Calu3 (cell line): Measurements from ENCODE around the gene MPC1L. TPM values are rescaled to one million over a fixed set of nuclear protein-coding genes. Genes with fewer than 3 reads are reported as not detected.

ENCODE experiments used
- BruUV-seq: library from RNA; stranded (reverse); fragments of 400-500 nt; replicated peaks from 2 replicates; lab custom pipeline; 2021; lab: Mats Ljungman, UMichigan
- CTCF ChIA-PET: fragments of 300-600 bp; sonication (Branson Sonifier 250); formaldehyde crosslinking; loops from one replicate; lab custom pipeline; 2022; ENCODE audit warnings: antibody characterized with exemption; lab: Charles Lee
- DNase-seq: peaks from one replicate; pipeline ENCODE4 v3.0.0; 2022
- H3K27ac Mint-ChIP-seq: one replicate; pipeline ENCODE4 v1.8.0; 2022; ENCODE audit warnings: mixed read lengths; ENCODE audit not compliant: unreplicated experiment
- H3K27me3 Mint-ChIP-seq: one replicate; pipeline ENCODE4 v1.8.0; 2022; ENCODE audit warnings: mixed read lengths; ENCODE audit not compliant: unreplicated experiment
- H3K36me3 Mint-ChIP-seq: one replicate; pipeline ENCODE4 v1.8.0; 2022; ENCODE audit warnings: mild to moderate bottlenecking, moderate library complexity, mixed read lengths; ENCODE audit not compliant: insufficient read depth, unreplicated experiment
- H3K4me1 Mint-ChIP-seq: one replicate; pipeline ENCODE4 v1.8.0; 2022; ENCODE audit warnings: mild to moderate bottlenecking, low read depth, mixed read lengths; ENCODE audit not compliant: unreplicated experiment
- H3K4me3 Mint-ChIP-seq: one replicate; pipeline ENCODE4 v1.8.0; 2022; ENCODE audit warnings: mild to moderate bottlenecking, low read depth, moderate library complexity, mixed read lengths; ENCODE audit not compliant: unreplicated experiment
- H3K9me3 Mint-ChIP-seq: one replicate; pipeline ENCODE4 v1.8.0; 2022; ENCODE audit warnings: low read depth, mixed read lengths; ENCODE audit not compliant: unreplicated experiment
- CTCF ChIP-seq: fragments of 200-600 bp; IDR thresholded peaks from one replicate; pipeline ENCODE4 v1.8.0; 2022; ENCODE audit warnings: antibody characterized with exemption; ENCODE audit not compliant: unreplicated experiment
- intact Hi-C: fragments of 100-400 bp; cut with micrococcal nuclease; formaldehyde crosslinking; loops from one replicate; pipeline ENCODE4 v1.10.0; 2022; ENCODE audit not compliant: unreplicated experiment
- total RNA-seq: library from RNA; stranded (reverse); gene quantifications from 2 replicates; pipeline ENCODE4 v1.2.3, GENCODE V29; 2022

MPC1L gene
- total RNA-seq, 1 experiment from 2014 or later = not detected

- no TSS peak for BruUV-seq
- H3K36me3 Mint-ChIP-seq = no peaks in the 10 kb centered on the region
- no peaks in the 10 kb centered on the region for H3K9me3 Mint-ChIP-seq
- H3K4me1 Mint-ChIP-seq = no peaks in the 10 kb centered on the region
- DNase-seq = no peak
- H3K27ac Mint-ChIP-seq = no peak overlapping the region
- no peak for TF ChIP-seq CTCF
- H3K27me3 Mint-ChIP-seq = no peaks in the 10 kb centered on the region
- H3K4me3 Mint-ChIP-seq = no peak overlapping the region
- intact Hi-C loops = no loop called here
- CTCF ChIA-PET = no interaction called here
Measured at GRCh38 chrX:40612511-40612910, 10.7 kb upstream of the MPC1L start.

GRCh38 chrX:40615976-40616375, 7.3 kb upstream of the MPC1L start:
- CTCF ChIA-PET = no interaction called here
- intact Hi-C loops = no loop called here
- Mint-ChIP-seq H3K27me3 (no peaks in the 10 kb centered on the region), H3K4me1 (no peaks in the 10 kb centered on the region), H3K36me3 (no peaks in the 10 kb centered on the region), H3K9me3 (no peaks in the 10 kb centered on the region), H3K4me3 (no peak overlapping the region), H3K27ac (no peak overlapping the region)
- DNase-seq = no peak
- no TSS peak for BruUV-seq
- no peak for TF ChIP-seq CTCF

GRCh38 chrX:40617566-40617965, 5.7 kb upstream of the MPC1L start:
- Mint-ChIP-seq H3K4me3 (no peak overlapping the region), H3K27me3 (no peaks in the 10 kb centered on the region), H3K27ac (no peak overlapping the region), H3K9me3 (no peaks in the 10 kb centered on the region), H3K4me1 (no peaks in the 10 kb centered on the region), H3K36me3 (no peaks in the 10 kb centered on the region)
- intact Hi-C loops = no loop called here
- no peak for TF ChIP-seq CTCF
- no peak for DNase-seq
- no TSS peak for BruUV-seq
- CTCF ChIA-PET = no interaction called here

- no peaks in the 10 kb centered on the region for H3K36me3 Mint-ChIP-seq
- DNase-seq = no peak
- no peaks in the 10 kb centered on the region for H3K9me3 Mint-ChIP-seq
- no peak for TF ChIP-seq CTCF
- no peak overlapping the region for H3K27ac Mint-ChIP-seq
- no TSS peak for BruUV-seq
- CTCF ChIA-PET = no interaction called here
- H3K4me3 Mint-ChIP-seq = no peak overlapping the region
- H3K4me1 Mint-ChIP-seq = no peaks in the 10 kb centered on the region
- H3K27me3 Mint-ChIP-seq = no peaks in the 10 kb centered on the region
- intact Hi-C loops = no loop called here
Measured at GRCh38 chrX:40622479-40623138, 619 bp upstream of the MPC1L start.
